GM12865 (cell line): ENCODE measurements around the gene HERPUD1.
"Not testable (repeated sequence)": the region's sequence is repeated elsewhere in the genome, so short reads cannot be mapped to it uniquely, and the experiment has no call there.

Experiments used
- DNase-seq: peaks from one replicate; pipeline ENCODE4 v3.0.0; 2010; ENCODE audit warnings: low read depth
- H3K4me3 ChIP-seq: 2 replicates; pipeline ENCODE4 v1.5.1; 2011; ENCODE audit warnings: mild to moderate bottlenecking, low read depth, low read length, control low read depth
- CTCF ChIP-seq: IDR thresholded peaks from 2 replicates; pipeline ENCODE4 v1.5.1; 2011; ENCODE audit warnings: low read length, control low read depth, low read depth, inconsistent platforms; ENCODE audit not compliant: insufficient read depth; ENCODE audit errors: missing control alignments

HERPUD1 gene

GRCh38 chr16:56967733-56968132 lies 35.8 kb downstream of the HERPUD1 start:
- TF ChIP-seq CTCF = no peak
- no peak overlapping the region for H3K4me3 ChIP-seq
- DNase-seq = no peak

GRCh38 chr16:56969769-56970168 lies 37.8 kb downstream of the HERPUD1 start:
- TF ChIP-seq CTCF = no peak
- no peak overlapping the region for H3K4me3 ChIP-seq
- DNase-seq = no peak

- no peak for TF ChIP-seq CTCF
- DNase-seq = peak; percentile 90
- H3K4me3 ChIP-seq = no peak overlapping the region
Observed at GRCh38 chr16:56970934-56971767, 39.2 kb downstream of the HERPUD1 start.

GRCh38 chr16:56971768-56972043 lies 39.8 kb downstream of the HERPUD1 start:
- no peak for TF ChIP-seq CTCF
- no peak for DNase-seq
- H3K4me3 ChIP-seq = no peak overlapping the region

GRCh38 chr16:56972403-56973293 lies 40.7 kb downstream of the HERPUD1 start:
- TF ChIP-seq CTCF = no peak
- peak; percentile 53 for DNase-seq
- H3K4me3 ChIP-seq = no peak overlapping the region

GRCh38 chr16:56973294-56973689 lies 41.4 kb downstream of the HERPUD1 start:
- TF ChIP-seq CTCF = no peak
- DNase-seq = no peak

GRCh38 chr16:56973899-56974298 lies 42.0 kb downstream of the HERPUD1 start:
- not testable (repeated sequence) for H3K4me3 ChIP-seq
- DNase-seq = peak; percentile 60

More at GRCh38 chr16:56973294-56973689, 41.4 kb downstream of the HERPUD1 start:
- no peak overlapping the region for H3K4me3 ChIP-seq
